HG03159 (cell line): ENCODE data around the gene FAM20B.
"Not testable (repeated sequence)": the region's sequence is repeated elsewhere in the genome, so short reads cannot be mapped to it uniquely, and the experiment has no call there.

ENCODE experiments used
- ATAC-seq: cut with Tn5 transposase; IDR thresholded peaks from one replicate; pipeline ENCODE4 v1.9.1; 2021; ENCODE audit warnings: mild to moderate bottlenecking, moderate library complexity; ENCODE audit not compliant: unreplicated experiment

The FAM20B gene, protein sequence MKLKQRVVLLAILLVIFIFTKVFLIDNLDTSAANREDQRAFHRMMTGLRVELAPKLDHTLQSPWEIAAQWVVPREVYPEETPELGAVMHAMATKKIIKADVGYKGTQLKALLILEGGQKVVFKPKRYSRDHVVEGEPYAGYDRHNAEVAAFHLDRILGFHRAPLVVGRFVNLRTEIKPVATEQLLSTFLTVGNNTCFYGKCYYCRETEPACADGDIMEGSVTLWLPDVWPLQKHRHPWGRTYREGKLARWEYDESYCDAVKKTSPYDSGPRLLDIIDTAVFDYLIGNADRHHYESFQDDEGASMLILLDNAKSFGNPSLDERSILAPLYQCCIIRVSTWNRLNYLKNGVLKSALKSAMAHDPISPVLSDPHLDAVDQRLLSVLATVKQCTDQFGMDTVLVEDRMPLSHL

DNA sequence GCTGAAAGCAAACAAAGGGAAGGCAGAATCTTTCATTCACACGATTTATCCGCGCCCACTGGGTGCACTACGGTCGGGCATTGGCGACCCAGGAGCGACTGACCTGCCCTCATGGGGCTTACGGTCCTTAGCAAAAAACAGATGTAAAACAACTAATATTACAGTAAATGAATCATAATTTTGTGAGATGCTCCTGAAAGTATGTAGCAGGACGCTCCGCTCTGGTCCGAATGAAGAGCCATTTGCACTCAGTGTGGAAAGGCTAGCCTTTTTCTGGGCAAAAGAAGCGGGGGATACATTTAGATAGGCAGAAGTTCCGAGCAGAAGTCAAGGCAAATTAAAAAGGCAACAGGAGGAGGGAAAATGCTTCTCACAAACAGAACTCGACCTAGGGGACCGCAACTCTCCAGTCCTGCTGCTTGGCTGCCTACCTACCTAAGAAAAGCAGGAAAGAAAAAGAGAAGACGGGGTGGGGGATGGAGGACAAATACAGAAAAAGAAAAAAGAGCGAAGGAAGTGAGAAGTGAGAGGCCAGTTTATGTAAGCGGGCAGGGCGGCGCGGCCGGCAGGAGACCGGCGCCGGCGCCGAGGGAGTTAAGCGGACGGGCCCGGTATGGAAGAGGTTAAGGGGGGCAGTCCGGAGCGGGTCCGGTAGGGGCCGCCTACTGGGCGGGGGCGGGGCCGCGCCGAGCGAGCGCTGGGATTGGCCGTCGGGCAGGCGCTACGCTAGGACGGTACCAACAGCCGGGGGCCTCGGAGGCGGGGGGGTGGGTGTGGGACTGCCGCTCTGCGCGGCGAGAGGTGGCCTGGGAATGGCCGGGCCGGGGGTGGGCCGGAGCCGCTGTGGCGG lies at the start of gene FAM20B:
Gene FAM20B (plus strand): TSS at position 770 of the 850 bp plus-strand sequence. CDS start 17,954 bp downstream, outside the sequence.
- peak; percentile 80 for ATAC-seq

DNA sequence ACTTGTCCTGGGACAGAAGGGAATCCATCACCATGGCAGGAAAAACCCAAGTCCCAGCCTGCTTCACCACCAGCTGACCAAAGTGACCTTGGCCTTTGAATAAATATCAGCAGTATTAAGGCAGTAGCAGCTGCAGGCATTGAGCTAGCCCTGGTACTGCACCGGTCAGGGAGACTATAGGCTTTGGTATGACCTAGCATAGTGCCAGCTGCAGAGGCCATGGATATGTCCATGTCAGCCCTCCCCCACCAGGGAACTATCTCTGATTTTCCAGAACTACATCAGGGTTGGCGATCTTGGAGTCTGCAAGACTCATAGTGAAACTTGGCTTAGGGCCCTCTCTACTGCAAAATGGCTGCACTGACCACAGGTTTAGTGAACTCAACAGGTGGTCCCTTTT lies 49.2 kb upstream of the FAM20B start:
- no peak for ATAC-seq

DNA sequence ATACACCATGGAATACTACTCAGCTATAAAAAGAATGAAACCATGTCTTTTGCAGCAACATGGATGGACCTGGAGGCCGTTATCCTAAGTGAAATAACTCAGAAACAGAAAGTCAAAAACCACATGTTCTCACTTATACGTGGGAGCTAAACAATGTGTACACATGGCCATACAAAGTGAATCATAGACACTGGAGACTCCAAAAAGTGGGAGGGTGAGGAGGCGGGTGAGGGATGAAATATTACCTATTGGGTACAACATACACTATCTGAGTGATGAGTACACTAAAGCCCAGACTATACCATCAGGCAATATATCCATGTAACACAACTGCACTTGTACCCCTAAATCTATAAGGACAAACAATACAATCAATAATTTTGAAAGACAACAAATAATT lies 39.5 kb upstream of the FAM20B start:
- no peak for ATAC-seq

DNA sequence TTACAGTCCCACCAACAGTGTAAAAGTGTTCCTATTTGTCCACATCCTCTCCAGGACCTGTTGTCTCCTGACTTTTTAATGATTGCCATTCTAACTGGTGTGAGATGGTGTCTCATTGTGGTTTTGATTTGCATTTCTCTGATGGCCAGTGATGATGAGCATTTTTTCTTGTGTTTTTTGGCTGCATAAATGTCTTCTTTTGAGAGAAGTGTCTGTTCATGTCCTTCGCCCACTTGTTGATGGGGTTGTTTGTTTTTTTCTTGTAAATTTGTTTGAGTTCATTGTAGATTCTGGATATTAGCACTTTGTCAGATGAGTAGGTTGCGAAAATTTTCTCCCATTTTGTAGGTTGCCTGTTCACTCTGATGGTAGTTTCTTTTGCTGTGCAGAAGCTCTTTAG lies 37.5 kb upstream of the FAM20B start:
- not testable (repeated sequence) for ATAC-seq

DNA sequence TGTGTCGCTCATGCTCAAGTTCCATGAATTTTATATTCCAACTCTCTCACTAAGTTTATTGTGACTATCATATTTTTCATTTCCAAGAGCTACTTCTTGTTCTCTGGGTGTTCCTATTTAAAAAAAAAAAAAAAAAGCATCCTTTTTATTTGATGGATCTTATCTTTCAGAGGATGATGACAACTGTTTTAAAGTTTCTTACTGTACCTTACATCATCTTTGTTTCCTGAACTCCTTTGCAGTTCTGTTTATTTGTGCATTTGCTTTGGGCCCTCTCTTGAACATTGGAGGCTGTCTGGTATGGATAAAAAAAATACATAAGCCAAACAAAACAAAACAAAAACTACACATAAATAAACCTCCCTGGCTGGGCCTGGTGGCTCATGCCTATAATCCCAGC lies 32.1 kb upstream of the FAM20B start:
- ATAC-seq = no peak

DNA sequence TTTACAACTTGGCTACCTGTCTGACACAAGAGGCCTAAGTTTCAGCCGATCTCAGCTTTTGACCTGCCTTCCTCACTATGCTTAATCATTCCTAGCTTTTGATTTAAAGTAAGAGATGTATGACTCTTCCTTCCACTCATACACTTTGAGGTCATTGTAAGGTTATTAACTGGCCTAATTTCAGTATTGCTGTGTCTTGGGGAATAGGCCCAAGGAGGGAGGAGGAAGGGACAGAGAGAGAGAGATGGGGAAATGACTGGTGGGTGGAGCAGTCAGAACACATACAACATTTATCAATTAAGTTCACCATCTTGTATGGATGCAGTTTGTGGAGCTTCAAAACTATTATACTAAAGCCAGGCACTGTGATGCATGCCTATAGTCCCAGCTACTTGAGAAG lies 28.3 kb upstream of the FAM20B start:
- no peak for ATAC-seq

DNA sequence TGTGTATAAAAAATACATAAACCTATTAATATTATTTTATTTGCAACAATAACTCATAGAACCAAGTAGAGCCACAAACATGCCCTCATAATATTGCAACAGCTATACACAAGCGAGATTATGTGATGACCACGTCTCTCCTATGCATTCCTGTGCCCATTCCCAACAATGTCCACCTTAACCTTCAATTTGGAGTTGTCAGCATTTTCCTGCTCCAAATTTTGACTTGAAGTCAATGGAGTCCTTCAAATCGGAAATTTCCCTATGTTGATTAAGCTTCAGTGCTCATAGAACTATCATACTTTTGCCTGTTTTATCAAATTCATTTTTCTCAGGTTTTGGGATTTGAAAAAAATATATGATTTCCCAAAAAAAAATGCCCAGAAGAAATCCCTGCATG lies 27.4 kb upstream of the FAM20B start:
- no peak for ATAC-seq

DNA sequence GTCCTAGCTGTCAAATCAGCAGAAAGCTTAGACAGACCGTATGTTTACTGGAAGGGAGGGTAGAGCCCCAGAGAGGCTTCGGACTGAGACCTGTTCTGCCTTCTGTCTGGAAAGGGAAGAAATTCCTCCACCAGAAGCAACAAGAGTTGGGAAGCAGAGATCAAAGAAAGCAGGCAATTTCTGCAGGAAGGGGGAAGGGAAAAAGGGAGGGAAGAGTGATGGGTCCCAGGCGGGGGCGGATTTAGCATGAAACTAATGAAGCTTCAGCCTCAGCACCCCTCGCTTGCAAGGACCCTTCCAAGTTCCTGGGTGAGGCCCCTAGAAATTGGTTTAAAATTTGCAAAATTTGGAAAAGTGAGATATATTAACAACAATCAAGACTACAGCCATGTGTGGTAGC lies 26.6 kb upstream of the FAM20B start:
- no peak for ATAC-seq

DNA sequence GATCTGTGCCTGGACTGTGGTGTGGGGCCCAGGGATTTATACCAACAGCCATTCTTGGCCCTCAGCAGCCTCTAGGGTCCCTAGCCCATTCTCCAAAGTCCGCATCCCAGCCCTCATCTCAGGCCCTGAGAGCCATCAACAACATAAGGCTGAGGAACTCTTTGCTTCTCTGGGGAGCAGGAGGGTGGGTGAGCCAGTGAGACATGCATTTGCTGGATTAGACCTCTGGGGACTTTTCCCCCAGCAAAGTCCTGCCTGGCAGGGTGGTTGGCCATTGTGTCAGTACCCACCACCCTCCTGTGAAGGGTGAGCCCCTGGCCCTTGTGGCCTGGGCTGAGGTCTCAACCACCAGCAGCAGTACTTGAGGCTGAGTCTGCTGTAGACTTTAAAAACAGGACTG lies 24.2 kb upstream of the FAM20B start:
- ATAC-seq = no peak

DNA sequence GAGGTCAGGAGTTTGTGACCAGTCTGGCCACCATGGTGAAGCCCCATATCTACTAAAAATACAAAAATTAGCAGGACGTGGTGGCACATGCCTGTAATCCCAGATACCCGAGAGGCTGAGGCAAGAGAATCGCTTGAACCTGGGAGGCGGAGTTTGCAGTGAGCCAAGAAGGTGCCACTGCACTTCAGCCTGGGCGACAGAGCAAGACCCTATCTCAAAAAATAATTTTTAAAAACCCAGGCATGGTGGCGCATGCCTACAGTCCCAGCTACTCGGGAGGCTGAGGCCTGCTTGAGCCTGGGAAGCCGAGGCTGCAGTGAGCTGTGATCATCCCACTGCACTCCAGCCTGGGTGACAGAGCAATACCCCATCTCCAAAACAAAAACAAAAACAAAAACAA lies 23.6 kb upstream of the FAM20B start:
- not testable (repeated sequence) for ATAC-seq

DNA sequence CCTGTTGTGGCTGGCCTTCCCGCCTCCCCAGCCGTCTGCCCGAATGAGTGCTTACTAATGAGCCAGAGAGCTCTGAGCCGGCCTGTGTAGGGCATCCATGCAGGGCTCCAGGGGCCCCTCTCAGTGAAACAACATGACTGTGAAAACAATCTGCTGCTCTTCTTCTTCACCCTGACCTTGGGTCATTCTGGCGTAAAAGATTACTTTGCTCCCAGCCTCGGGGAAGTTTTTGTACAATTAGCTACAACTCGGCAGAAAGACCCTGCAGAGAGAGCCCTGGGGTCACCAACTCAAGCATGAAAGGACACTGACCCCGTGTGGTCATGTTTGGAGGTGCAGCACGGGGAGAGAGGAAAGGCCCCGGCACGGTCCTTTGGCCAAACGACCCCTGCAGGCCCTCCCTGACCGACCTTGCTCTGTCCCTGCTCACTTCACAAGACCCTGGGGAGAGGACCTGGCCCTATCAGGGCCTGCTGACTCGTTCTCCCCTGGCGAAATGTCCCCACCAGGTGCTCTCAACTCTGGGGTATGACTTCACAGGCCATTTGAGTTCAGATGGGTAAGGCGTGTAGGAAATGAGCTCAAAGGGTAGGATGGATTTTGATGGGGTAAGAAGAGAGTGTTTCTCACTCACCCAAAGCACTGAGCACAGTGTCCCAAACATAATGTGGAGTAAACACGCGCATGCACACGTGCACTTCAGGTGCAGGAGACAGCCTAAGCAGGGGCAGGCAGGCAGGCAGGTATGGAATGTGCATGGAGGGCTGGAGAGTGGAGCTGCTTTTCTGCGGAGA lies 22.9 kb upstream of the FAM20B start:
- peak; percentile 70 for ATAC-seq

DNA sequence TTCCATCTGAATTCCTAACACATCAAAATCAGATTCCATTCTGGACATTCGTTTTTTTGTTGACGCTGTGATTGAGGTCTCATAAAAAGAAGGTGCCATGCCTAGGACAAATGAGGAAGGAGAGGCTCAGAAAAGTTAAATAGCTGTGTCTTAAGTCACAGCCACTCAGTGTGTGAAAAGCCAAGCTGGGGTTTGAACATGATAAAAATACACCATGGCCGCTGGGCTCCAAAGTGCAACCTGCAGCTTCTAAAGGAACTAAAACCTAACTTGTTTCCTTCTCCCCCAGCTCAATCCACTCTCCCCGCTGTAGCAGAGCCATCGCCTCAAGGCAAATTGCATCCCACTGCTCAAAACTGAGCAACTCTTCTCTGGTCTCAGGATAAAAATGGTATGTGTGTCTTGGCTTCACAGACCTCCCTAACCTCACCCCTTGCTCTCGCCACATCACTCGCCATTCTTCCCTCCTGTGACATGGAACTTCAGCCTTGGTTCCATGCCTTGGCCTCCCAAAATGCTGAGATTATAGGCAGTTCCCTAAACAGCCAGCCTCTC lies 22.1 kb upstream of the FAM20B start:
- no peak for ATAC-seq

DNA sequence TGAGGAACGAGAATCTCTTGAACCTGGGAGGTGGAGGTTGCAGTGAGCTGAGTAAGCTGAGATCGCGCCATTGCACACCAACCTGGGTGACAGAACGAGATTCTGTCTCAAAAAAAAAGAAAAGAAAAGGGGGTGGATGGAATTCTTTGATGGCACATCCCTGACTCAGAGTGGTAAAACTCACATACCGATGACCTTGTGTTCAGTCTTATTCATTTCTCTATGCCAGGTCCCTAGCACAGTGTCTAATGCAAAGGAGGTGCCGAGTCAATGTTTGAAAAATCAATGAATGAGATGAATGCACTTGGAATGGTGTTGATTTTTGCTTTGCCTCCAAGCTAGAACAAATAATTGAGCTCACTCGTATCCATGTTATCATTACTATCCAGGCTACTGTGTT lies 18.5 kb upstream of the FAM20B start:
- ATAC-seq = no peak

DNA sequence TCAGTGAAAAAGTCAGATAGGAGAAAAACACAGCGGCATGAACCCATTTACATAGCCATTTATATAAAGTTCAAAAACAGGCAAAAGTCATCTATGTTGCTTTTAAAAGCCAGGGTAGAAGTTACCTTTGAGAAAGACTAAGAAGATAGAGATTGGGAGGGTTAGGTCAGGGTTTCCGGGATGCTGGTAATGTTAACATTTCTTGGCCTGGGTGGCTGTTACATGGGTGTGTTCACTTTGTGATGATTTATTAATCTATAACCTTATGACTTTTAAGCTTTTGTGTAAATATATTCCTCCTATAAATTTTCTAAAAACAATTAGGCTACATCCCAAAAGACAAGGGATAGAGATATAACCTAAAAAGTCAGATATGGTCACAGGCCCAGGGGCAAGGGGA lies 15.0 kb upstream of the FAM20B start:
- no peak for ATAC-seq

DNA sequence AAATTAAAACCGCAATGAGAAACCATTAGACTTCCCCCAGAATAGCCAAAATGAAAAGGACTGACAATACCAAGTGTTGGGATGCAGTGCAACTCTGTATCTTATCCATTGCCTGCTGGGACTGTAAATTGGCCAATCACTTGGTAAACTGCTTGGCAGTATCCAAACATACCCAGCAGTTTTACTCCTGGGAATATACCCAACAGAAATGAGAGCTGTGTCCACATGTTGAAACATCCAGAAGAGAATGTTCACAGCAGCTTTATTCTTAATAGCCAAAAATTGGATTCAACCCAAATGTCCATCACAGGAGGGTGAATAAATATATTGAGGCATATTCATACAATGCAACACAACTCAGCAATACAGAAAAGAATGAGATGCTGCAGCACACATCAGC lies 13.7 kb upstream of the FAM20B start:
- no peak for ATAC-seq

DNA sequence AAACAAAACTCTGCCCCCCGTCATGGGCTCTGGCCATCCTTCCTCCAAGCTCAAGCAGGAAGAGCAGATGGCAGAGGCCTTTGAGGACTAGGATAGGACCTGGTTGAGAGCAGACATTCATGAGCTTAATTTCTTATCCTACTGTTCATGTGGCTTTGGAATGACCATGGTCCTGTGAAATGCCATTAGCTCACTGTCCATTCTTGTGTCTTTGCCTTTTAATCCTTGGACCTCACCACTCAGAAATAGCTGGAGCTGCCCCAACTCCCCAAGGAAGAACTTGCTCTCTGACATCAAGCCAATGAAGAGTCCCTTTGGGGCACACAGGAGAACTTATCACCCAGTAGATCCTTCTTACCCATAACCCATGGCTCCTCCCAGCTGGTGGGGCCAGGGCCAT lies 11.6 kb upstream of the FAM20B start:
- no peak for ATAC-seq

DNA sequence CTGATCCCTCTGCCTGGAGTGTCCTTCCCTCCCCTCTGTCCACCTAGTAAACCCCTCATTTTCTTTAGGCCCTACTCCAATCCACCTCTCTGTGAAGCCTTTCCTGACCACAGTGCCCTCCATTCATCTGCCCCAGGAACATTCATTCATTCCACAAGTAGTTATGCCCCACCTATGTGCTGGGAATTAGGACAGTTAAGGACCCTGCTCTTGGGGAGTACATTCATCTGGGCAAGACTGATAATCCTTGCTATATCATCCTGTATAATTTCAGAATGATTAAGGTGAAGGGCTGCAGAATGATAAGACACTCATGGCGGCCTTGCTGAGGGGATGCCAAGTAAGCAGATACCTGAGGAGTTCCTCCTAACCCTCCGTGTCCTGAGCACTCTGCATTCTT lies 10.3 kb upstream of the FAM20B start:
- no peak for ATAC-seq

DNA sequence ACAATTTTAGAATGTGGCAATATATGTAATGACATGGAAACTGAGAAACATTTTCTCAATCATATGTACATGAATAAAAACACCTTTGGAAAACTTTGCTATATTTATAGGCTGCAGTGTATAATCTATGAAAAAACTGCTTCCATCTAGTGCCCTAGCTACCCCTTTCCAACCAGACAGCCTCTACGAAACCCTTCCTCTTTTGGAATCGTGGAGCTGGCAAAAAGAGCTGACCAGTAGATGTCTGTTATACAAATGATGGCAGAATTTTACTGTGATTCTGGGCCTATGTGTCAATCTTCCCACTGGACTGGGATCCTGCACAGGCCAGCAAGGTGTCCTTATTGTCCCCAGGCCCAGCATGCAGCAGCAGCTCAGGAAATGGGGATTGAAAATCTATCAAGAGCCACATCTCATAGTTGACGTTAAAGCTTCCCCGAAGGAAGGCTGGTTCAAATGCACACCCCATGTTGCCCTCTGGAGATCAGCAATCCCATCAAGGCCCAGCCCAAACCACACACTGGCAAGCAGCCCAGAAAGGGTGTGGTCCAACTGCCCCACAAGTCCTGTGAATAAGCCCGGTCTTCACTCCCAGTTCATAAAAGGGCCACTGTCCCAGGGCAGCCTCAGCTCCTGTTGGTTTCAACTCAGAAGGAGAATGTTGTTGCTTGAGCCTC lies 8.8 kb upstream of the FAM20B start:
- ATAC-seq = no peak

DNA sequence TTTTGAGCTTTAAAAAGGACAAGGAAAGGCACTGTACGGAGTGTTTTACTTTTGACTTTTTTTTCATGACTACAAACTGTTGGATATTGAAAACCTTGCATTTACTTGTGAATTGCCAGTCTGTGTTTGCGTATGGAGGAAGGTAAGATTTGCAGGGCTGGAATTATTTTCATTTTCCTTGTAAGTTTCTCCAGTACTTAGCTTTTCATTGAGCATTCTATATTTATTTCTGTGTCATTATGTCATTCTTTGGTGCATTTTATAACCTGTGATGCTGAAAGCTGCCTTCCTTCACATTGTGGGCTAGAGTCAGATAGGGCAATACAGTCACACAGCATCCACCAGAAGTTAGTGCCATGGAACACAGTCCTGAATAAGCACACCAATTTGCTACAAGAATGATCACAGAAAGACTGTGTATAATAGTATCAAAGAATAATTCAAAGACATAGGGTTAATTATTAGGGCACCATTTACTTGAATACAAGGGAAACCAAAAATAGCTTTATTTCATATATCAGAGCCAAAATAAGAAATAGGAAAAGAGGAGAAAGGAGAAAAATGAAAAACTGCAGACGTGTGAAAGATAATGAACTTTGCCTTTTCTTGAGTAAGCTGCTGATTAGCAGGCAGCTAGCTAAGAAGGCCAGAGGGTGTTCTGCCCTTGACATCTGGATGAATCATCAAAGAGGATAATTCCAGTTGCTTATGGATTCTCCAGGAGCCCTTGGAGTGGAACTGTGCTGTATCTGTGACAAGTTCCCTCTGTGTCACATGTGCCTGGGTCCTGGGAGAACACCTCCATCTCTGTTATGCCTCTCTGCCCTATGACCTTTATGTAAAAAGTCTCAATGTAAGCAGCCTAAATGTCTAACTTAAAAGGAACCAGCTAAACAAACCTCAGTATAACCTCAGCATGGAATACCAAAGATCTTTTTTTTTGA lies 8.0 kb upstream of the FAM20B start:
- no peak for ATAC-seq
